Measurements from ENCODE around the gene C5AR1.
"Not testable (repeated sequence)": the region's sequence is repeated elsewhere in the genome, so short reads cannot be mapped to it uniquely, and the experiment has no call there.

The C5AR1 gene

GRCh38 chr19:47336765-47337718 is 27.4 kb downstream of the C5AR1 start:
- not testable (repeated sequence) for DNase-seq

DNA sequence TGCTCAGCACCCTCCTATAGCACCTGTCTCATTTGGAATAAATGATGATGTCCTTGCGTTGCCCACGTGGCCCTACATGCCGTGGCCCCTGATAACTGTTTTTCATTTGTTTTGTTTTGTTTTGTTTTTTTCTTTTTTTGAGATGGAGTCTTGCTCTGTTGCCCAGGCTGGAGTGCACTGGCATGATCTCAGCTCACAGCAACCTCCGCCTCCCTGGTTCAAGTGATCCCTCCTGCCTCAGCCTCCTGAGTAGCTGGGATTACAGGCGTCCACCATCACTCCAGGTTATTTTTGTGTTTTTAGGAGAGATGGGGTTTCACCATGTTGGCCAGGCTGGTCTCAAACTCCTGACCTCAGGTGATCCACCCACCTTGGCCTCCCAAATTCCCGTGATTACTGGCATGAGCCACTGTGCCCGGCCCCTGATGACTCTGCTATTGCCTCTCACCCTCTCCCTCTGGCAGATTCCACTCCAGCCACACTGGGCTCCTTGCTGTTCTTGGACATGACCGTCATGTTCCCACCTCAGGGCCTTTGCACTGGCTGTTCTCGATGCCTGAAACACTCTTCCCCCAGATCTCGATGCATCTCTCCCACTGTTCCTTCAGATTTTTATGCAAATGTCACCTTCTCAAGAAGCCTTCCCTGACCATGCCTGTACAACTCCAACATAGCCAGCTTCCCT is 29.7 kb downstream of the C5AR1 start:
- DNase-seq, result no peak

DNA sequence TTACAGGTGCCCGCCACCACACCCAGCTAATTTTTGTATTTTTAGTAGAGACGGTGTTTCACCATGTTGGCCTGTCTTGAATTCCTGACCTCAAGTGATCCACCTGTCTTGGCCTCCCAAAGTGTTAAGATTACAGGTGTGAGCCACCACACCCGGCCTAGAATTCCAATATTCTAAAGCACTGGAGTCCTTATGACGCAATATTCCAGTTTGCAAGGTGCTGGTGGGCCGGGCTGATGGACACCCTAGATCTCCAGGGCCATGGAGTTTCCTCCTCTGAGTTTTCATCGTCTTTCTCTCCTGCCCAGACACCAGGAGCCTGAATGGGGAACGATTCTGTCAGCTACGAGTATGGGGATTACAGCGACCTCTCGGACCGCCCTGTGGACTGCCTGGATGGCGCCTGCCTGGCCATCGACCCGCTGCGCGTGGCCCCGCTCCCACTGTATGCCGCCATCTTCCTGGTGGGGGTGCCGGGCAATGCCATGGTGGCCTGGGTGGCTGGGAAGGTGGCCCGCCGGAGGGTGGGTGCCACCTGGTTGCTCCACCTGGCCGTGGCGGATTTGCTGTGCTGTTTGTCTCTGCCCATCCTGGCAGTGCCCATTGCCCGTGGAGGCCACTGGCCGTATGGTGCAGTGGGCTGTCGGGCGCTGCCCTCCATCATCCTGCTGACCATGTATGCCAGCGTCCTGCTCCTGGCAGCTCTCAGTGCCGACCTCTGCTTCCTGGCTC is 31.0 kb downstream of the C5AR1 start:
- DNase-seq, result no peak

DNA sequence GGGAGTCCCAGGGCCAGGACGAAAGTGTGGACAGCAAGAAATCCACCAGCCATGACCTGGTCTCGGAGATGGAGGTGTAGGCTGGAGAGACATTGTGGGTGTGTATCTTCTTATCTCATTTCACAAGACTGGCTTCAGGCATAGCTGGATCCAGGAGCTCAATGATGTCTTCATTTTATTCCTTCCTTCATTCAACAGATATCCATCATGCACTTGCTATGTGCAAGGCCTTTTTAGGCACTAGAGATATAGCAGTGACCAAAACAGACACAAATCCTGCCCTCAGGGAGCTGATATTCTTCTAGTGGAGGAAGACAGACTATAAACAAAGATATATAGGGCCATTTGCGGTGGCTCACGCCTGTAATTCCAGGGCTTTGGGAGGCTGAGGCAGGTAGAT is 32.1 kb downstream of the C5AR1 start:
- no peak for DNase-seq

DNA sequence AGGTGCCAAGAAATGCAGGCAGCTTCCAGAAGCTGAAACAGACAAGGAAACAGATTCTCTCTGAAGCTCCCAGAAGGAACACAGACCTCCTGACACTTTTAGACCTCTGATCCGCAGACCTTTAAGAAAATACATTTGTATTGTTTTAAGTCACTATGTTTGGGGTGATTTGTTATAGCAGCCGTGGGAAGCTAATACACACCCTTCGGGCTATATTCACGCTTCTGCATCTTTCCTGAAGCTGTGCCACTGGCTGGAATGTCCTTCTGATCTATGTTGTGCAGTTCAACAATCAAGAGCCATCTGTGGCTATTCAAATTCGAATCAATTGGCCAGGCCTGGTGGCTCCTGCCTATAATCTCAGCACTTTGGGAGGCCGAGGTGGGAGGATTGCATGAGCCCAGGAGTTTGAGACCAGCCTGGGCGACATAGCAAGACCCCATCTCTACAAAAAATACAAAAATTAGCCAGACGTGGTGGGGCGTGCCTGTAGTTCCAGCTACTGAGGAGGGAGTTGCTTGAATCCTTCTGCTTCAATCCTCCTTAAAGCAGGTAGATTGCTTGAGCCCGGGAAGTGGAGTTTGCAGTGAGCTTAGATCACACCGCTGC is 33.6 kb downstream of the C5AR1 start:
- no peak for DNase-seq

GRCh38 chr19:47344425-47344824 is 34.8 kb downstream of the C5AR1 start:
- DNase-seq, result no peak

- not testable (repeated sequence) for DNase-seq
These were observed 36.4 kb downstream of the C5AR1 start for GRCh38 chr19:47346024-47346423.

- peak; percentile 98 for DNase-seq
These were observed 39.4 kb downstream of the C5AR1 start, which contains the start of gene DHX34 for GRCh38 chr19:47348819-47349795. DHX34 (plus strand) TSS chr19:47349315; CDS start chr19:47353031, 3,716 bp downstream.

- DNase-seq, result no peak
These were observed 41.0 kb downstream of the C5AR1 start for GRCh38 chr19:47350630-47351029.

DNA sequence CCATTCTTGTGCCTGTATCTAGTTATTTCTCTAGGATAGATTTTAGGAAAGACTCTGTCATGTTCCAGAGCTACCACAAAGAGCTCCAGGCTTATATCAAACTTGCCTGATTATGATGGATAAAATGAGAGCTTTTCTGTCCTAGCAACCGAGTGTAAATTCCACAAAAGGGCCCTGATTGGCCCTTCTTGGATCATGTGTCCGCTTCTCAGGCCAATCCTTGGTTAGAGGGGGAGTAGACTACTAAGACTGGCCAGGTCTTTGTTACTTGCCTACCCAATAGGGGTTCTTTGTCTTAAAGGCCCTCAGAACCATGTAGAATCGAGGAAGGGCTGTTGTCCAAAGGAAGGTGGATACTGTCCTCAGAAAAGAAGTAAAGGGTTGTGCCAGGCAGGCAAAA is 41.9 kb downstream of the C5AR1 start:
- no peak for DNase-seq

- no peak for DNase-seq
These were observed 42.4 kb downstream of the C5AR1 start for GRCh38 chr19:47352095-47352494.

GRCh38 chr19:47353307-47353712 is 43.6 kb downstream of the C5AR1 start:
- DNase-seq, result no peak

DNA sequence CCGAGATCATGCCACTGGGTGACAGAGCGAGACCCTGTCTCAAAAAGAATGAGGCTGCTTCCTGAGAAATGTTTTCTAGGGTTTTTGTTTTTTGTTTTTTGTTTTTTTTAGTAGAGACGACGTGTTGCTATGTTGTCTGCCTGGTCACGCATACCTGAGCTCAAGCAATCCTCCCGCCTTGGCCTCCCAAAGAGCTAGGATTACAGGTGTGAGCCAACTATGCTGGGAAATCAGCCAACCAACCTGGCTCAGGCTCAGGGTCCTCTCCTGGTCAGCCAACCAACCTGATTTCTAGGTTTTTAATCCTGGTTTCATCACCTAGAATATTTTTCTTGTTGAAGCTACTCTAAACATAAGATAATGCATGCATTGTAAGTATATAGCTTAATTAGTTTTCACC is 47.2 kb downstream of the C5AR1 start:
- DNase-seq, result no peak

- DNase-seq, result no peak
These were observed 48.4 kb downstream of the C5AR1 start for GRCh38 chr19:47357788-47358680.

- DNase-seq, result no peak
These were observed 49.3 kb downstream of the C5AR1 start for GRCh38 chr19:47358936-47359335.

- DNase-seq, result no peak
These were observed 52.7 kb downstream of the C5AR1 start for GRCh38 chr19:47362321-47362720.

GRCh38 chr19:47363758-47364531 is 54.3 kb downstream of the C5AR1 start:
- DNase-seq, result no peak

DNA sequence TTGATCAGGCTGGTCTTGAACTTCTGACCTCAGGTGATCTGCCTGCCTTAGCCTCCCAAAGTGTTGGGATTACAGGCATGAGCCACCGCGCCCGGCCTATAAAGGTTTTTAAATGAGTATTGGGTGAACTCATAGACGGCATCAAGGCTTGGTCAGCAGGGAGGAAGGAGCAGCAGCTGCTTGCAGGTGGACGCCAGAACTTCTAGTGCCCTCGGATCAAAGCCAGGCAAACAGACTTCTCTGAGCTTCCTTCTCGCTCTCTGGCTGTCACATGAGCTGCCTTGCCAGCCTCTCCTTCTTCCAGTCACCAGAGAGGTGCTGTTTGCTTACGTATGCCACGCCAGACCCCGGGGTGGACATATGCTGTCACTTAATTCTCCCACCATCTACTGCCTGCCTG is 55.8 kb downstream of the C5AR1 start:
- not testable (repeated sequence) for DNase-seq

DNA sequence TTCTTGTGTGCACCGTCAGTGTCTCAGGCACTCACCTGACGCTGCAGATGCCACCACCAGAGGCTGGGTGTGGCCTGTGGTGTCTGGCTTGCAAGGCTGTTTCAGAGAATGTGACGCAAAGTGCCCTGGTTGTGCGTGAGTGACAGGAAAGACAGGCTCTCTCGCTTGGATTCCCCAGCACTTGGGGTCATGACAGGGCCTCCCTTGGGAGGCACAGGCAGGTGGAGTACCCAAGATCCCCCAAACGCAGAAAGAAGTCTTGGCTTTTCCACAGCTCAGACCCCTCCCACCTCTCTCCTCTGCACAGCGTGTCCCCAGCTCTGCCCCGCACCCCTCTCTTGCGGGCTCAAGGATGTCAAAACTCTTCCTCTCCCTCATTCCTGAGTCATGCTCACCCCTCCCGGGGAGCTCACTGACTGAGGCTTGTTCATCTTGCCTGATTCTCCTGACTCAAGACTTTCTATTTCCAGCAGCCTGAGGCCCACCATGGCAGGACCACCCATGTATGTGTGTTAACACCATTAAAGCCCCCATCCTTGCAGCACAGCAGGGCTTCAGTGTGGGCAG is 60.5 kb downstream of the C5AR1 start:
- no peak for DNase-seq

All from activated T-cell treated with anti-CD3 and anti-CD28 coated beads for 4 hours (primary cell).